GM12872 (cell line): ENCODE measurements around the gene INPP5D.

Source experiments
- TF ChIP-seq, protein P1 (sequence below): IDR thresholded peaks from 3 replicates; pipeline ENCODE4 v1.5.1; 2011; ENCODE audit warnings: low read depth, mild to moderate bottlenecking, low read length, moderate library complexity; ENCODE audit not compliant: insufficient read depth

INPP5D gene

DNA sequence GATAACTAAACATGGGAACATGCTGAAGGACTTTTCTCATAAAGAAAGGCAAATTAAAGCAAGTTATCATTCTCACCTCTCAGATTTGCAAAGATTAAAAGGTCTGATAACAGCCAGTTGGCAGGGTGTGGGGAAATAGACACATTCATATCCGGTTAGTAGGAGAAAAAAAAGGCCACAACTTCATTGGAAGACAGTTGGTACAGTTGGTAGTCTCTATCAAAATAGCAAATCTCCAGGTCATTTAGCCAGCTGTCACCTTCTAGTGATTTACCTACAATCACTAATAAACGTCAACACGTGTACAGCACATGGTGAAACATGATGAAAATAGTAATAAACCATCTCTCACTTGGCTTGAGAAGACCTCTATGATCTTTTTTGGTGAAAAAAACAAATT, 16.6 kb downstream of the INPP5D start:
- TF ChIP-seq, protein P1, sequence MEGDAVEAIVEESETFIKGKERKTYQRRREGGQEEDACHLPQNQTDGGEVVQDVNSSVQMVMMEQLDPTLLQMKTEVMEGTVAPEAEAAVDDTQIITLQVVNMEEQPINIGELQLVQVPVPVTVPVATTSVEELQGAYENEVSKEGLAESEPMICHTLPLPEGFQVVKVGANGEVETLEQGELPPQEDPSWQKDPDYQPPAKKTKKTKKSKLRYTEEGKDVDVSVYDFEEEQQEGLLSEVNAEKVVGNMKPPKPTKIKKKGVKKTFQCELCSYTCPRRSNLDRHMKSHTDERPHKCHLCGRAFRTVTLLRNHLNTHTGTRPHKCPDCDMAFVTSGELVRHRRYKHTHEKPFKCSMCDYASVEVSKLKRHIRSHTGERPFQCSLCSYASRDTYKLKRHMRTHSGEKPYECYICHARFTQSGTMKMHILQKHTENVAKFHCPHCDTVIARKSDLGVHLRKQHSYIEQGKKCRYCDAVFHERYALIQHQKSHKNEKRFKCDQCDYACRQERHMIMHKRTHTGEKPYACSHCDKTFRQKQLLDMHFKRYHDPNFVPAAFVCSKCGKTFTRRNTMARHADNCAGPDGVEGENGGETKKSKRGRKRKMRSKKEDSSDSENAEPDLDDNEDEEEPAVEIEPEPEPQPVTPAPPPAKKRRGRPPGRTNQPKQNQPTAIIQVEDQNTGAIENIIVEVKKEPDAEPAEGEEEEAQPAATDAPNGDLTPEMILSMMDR = no peak

DNA sequence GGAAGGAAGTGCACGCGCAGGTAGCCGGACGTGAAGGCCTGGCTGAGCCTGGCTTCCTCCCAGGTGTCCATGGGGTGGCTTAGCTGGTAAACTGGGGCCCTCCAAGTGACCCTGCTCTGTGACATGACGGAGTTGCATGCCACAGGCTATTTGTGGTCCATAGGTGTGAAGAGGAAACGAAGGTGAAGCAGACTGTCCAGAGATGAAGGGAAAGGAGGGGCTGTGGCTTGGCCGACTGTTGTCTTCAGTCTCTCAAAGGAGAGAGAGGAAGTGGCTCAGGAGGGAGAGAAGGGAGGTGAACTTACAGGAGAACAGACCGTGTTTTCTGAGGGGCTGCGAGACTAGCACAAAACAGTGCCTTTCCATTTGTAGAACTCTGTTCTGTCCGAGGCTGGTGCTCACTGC, 19.3 kb downstream of the INPP5D start:
- TF ChIP-seq, protein P1 = no peak

DNA sequence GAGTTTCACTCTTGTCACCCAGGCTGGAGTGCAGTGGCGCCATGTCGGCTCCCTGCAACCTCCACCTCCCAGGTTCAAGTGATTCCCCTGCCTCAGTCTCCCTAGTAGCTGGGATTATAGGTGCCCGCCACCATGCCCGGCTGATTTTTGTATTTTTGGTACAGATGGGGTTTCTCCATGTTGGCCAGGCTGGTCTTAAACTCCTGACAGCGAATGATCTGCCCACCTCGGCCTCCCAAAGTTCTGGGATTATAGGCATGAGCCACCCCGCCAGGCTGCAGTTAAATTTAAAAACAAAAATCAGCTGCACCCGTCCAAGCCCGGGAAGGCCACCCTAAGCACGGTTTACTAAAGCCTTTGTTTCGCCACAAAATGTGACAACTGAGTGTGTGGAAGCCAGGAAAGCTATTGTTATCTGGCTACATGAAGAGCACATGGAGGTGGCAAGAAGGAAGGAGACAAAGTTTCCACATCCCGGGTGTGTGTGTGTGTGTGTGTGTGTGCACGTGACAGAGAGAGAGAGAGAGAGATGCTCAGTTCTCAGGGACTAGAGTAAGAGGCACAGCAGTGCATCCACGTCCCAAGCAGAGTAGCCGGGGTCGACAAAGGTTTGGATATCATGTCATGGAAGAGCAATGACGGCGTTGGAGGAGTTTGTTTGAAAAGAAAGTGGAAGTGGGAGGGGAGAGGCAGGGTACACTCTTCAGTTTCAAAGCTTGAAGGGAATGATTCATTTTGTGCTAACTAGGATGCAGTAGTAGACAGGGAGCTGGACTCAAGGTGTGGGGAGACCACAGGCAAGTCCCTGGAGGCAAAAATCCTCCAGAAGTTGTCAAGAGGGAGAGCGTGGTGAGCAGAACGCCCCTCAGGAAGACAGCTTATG, 20.1 kb downstream of the INPP5D start:
- TF ChIP-seq, protein P1 = no peak

DNA sequence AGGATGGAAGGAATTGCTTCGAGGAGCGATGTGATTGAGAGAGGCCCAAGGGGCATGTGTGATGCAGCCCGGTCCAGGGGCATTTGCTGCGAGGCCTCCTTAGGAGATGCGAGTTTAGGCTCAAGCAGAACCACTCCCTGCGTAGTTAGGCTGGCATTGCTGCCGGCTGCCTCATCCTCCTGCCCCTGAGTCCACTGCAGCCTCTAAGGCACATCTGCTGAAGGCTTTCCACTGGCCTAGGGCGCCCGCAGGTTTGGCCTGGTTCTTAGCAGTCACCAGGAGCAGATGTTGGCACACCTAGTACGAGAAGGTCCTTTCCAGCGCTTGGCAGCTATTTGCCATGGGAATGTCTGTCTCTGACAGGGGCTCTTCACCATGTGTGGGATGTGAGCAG, 20.7 kb downstream of the INPP5D start:
- TF ChIP-seq, protein P1 = no peak

DNA sequence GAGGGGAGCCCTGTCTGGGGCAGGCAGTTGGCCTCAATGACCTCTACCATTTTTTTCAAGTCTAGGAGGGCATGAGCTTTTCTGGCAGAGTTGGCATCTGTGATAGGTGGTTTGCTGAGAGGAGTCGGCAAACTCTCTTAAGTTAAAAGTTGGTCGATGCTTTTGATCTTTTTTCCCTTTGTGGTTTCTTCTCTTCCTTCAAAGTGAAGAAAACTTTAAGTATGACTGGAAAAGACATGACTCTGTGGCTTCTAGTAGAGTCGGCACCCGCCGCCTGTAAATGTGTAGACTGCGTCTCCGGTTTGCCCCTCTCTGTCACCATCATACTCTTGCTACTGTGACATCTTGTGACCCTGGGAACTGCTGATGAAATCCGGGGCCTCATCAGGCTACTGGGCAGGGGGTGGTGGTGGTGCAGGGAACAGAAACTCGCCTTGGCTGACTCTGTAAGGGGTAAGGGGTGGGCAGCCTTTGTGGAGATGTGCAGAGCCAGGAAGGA, 21.1 kb downstream of the INPP5D start:
- TF ChIP-seq, protein P1 = no peak

DNA sequence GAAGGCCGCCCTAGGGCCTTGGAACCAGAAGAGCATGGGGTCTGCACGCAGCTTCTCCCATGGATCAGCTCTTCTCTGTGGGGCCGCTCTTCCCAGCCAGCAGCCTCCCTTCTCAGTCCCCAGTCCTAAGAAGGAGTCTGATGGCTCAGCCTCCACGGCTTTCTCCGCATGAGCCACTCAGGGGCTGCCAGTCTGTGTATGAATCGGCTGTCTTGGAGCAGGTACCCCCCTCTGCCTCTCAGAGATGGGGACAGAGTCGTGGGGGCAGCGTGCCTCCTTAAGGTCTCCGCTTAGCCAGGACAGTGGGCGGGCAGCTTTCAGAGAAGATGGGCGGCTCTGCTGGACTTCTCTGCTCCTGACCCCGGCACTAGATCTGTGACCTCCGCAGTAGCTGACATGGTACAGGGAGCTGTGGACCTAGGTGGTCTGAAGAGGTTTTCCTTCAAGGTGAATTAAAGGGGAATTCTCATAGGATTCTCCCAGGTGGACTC, 21.6 kb downstream of the INPP5D start:
- TF ChIP-seq, protein P1 = no peak

DNA sequence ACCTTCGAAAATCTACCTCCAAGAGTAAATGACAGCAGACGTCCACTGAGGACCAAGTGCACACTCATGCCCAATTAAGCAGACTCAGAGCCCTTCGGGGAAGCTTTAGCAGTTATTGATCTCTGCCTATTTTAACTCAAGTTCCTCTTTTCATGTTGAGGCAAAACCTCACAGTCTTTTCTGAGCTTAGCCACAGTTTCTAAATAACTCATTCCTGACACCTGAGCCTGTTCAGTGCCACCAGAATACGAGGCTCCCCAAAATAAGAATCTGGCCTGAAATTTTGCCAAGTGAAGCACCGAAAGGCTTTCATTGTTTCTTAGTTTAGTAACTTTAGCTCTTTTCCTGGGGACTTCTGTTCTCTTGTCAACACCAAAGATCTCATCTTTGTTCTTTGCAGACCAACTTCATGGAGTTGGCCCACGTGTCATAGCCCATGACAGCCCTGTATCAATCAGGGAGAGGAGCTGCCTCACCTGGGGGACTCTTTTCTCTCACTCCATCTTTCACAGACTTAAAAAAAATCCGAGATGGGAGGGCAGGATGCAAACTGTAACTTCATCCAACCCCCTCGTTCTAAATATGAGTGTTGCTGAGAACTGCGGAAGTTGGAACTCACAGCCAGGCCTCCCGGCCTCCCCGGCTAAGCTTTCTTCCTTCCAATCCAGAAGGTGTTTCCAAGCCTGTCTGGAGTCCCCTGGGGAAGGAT, 22.2 kb downstream of the INPP5D start:
- TF ChIP-seq, protein P1 = no peak
